PC-9 (cell line): Measurements from ENCODE around the gene NUDCD3. TPM values are rescaled to one million over a fixed set of nuclear protein-coding genes. Genes with fewer than 3 reads are reported as not detected.

Experiments used
- BruUV-seq: library from RNA; stranded (reverse); fragments of 400-500 nt; replicated peaks from 2 replicates; lab custom pipeline; 2021; lab: Mats Ljungman, UMichigan
- CTCF ChIA-PET: fragments of 300-600 bp; sonication (Branson Sonifier 250); formaldehyde crosslinking; loops from one replicate; lab custom pipeline; 2022; ENCODE audit warnings: antibody characterized with exemption; lab: Charles Lee
- POLR2A ChIA-PET: fragments of 300-600 bp; sonication (Branson Sonifier 250); formaldehyde crosslinking; loops from one replicate; lab custom pipeline; 2022; ENCODE audit warnings: antibody characterized with exemption; ENCODE audit not compliant: unreplicated experiment; lab: Charles Lee
- DNase-seq, 2 experiments: peaks; one replicate each; pipeline versions ENCODE4 v3.0.0 to v3.0.0-alpha.2; 2015 to 2022; ENCODE audit warnings: mixed read lengths in 1 of 2
- H2AFZ ChIP-seq: fragments of 200-600 bp; sonication (generic); 2 replicates; pipeline ENCODE4 v1.8.1; 2017; ENCODE audit warnings: antibody characterized with exemption
- H3F3A ChIP-seq: fragments of 200-600 bp; sonication (generic); 2 replicates; pipeline ENCODE4 v1.8.1; 2017; ENCODE audit warnings: antibody characterized with exemption, mild to moderate bottlenecking, low read depth; ENCODE audit not compliant: insufficient read depth
- H3K27ac ChIP-seq: fragments of 200-600 bp; sonication (generic); 2 replicates; pipeline ENCODE4 v1.6.1; 2016; ENCODE audit warnings: mixed run types
- H3K27me3 ChIP-seq: fragments of 200-600 bp; sonication (generic); 2 replicates; pipeline ENCODE4 v1.6.1; 2016; ENCODE audit warnings: low read depth, mixed run types; ENCODE audit not compliant: insufficient read depth
- H3K36me3 ChIP-seq: fragments of 200-600 bp; sonication (generic); 2 replicates; pipeline ENCODE4 v1.6.1; 2016; ENCODE audit warnings: low read depth, mixed run types
- H3K4me1 ChIP-seq: fragments of 200-600 bp; sonication (generic); replicated peaks from 2 replicates; pipeline ENCODE4 v1.6.1; 2016; ENCODE audit warnings: mixed run types; ENCODE audit not compliant: insufficient read depth
- H3K4me2 ChIP-seq: fragments of 200-600 bp; sonication (generic); 2 replicates; pipeline ENCODE4 v1.6.1; 2017; ENCODE audit warnings: mixed run types
- H3K4me3 ChIP-seq: fragments of 200-600 bp; sonication (generic); 2 replicates; pipeline ENCODE4 v1.6.1; 2016; ENCODE audit warnings: mixed run types
- H3K79me2 ChIP-seq: fragments of 200-600 bp; sonication (generic); 2 replicates; pipeline ENCODE4 v1.6.1; 2017; ENCODE audit warnings: low read depth, mixed run types
- H3K9me2 ChIP-seq: fragments of 200-600 bp; sonication (generic); 2 replicates; pipeline ENCODE4 v1.8.1; 2017; ENCODE audit warnings: mild to moderate bottlenecking; ENCODE audit not compliant: insufficient read depth
- H3K9me3 ChIP-seq: fragments of 200-600 bp; sonication (generic); 2 replicates; pipeline ENCODE4 v1.8.1; 2016; ENCODE audit warnings: low read depth; ENCODE audit not compliant: insufficient read depth
- H4K20me1 ChIP-seq: fragments of 200-600 bp; sonication (generic); 2 replicates; pipeline ENCODE4 v1.8.1; 2017; ENCODE audit not compliant: insufficient read depth
- CTCF ChIP-seq: fragments of 200-600 bp; sonication (generic); conservative IDR thresholded peaks from 2 replicates; pipeline ENCODE4 v1.6.1; 2017; ENCODE audit warnings: mixed run types, antibody characterized with exemption, mild to moderate bottlenecking, moderate library complexity
- EZH2 ChIP-seq: fragments of 200-600 bp; sonication (generic); IDR thresholded peaks from 2 replicates; pipeline ENCODE4 v1.8.0; 2017; ENCODE audit warnings: antibody characterized with exemption, low read depth
- intact Hi-C: fragments of 100-400 bp; cut with micrococcal nuclease; formaldehyde crosslinking; loops from one replicate; pipeline ENCODE4 v1.10.0; 2022; ENCODE audit not compliant: unreplicated experiment
- total RNA-seq: library from RNA; stranded (reverse); gene quantifications from 2 replicates; pipeline ENCODE4 v1.2.3, GENCODE V29; 2021

Gene NUDCD3
- total RNA-seq, 1 experiment from 2014 or later: 149 TPM

GRCh38 chr7:44391171-44391570, 99.3 kb downstream of the NUDCD3 start:
- Histone ChIP-seq H3K27ac (no peak overlapping the region), H3F3A (no peaks in the 10 kb centered on the region; the same call in 1 of the 2 replicates), H3K36me3 (peaks cover 13% of the 10 kb centered on the region), H3K4me1 (no peaks in the 10 kb centered on the region), H3K9me3 (no peaks in the 10 kb centered on the region), H3K9me2 (no peaks in the 10 kb centered on the region), H3K4me2 (no peak overlapping the region), H4K20me1 (peaks cover 5% of the 10 kb centered on the region; the same call in 1 of the 2 replicates), H2AFZ (no peak overlapping the region), H3K4me3 (no peak overlapping the region), H3K27me3 (no peaks in the 10 kb centered on the region), H3K79me2 (no peaks in the 10 kb centered on the region)
- no TSS peak for BruUV-seq
- POLR2A ChIA-PET: no interaction called here
- TF ChIP-seq CTCF (no peak), EZH2 (no peak)
- intact Hi-C loops: no loop called here
- no peak for DNase-seq
- CTCF ChIA-PET: no interaction called here

- no peaks in the 10 kb centered on the region; the same call in 1 of the 2 replicates for H3F3A ChIP-seq
- H3K4me2 ChIP-seq: no peak overlapping the region
- no peaks in the 10 kb centered on the region for H3K4me1 ChIP-seq
- ChIA-PET POLR2A (no interaction called here), CTCF (no interaction called here)
- BruUV-seq: no TSS peak
- no peak for DNase-seq
- H2AFZ ChIP-seq: no peak overlapping the region
- H3K9me2 ChIP-seq: no peaks in the 10 kb centered on the region
- intact Hi-C loops: no loop called here
- TF ChIP-seq EZH2 (no peak), CTCF (no peak)
- H3K79me2 ChIP-seq: no peaks in the 10 kb centered on the region
- no peaks in the 10 kb centered on the region for H3K9me3 ChIP-seq
- peaks cover 13% of the 10 kb centered on the region for H3K36me3 ChIP-seq
- no peaks in the 10 kb centered on the region for H3K27me3 ChIP-seq
- no peak overlapping the region for H3K4me3 ChIP-seq
- peaks cover 5% of the 10 kb centered on the region; the same call in 1 of the 2 replicates for H4K20me1 ChIP-seq
- no peak overlapping the region for H3K27ac ChIP-seq
Observed at GRCh38 chr7:44390701-44391100, 99.8 kb downstream of the NUDCD3 start.

- Histone ChIP-seq H3K27ac (no peak overlapping the region), H3K4me2 (no peak overlapping the region), H3K79me2 (no peaks in the 10 kb centered on the region), H3K4me3 (no peak overlapping the region), H3F3A (no peaks in the 10 kb centered on the region; the same call in 1 of the 2 replicates), H3K9me3 (no peaks in the 10 kb centered on the region), H4K20me1 (no peaks in the 10 kb centered on the region), H2AFZ (no peak overlapping the region), H3K4me1 (no peaks in the 10 kb centered on the region), H3K27me3 (no peaks in the 10 kb centered on the region), H3K9me2 (no peaks in the 10 kb centered on the region), H3K36me3 (peaks cover 15% of the 10 kb centered on the region; the same call in 1 of the 2 replicates)
- intact Hi-C loops: no loop called here
- no peak for TF ChIP-seq CTCF
- TF ChIP-seq EZH2: no peak
- POLR2A ChIA-PET: no interaction called here
- BruUV-seq: no TSS peak
- DNase-seq: no peak
- CTCF ChIA-PET: no interaction called here
Observed at GRCh38 chr7:44388089-44388970, 102.1 kb downstream of the NUDCD3 start.
